ENCODE measurements around the gene FAM193A.
"Not testable (repeated sequence)": the region's sequence is repeated elsewhere in the genome, so short reads cannot be mapped to it uniquely, and the experiment has no call there.

- not testable (repeated sequence) for TF ChIP-seq CTCF, POLR2A (IDR thresholded peaks at IDR 0.05)
Observed at GRCh38 chr4:2738296-2738695, 201.8 kb downstream of the FAM193A start.

Measured in right lobe of liver (tissue), 4 donors.